ENCODE data around the gene UFD1.

Gene UFD1

GRCh38 chr22:19495562-19496323 is 16.8 kb upstream of the UFD1 start:
- DNase-seq (ENCODE audit: low read depth) = peak; percentile 47

- DNase-seq (ENCODE audit: low read depth) = no peak
These were observed 15.7 kb upstream of the UFD1 start for GRCh38 chr22:19494676-19495173.

- DNase-seq (ENCODE audit: low read depth) = no peak
These were observed 15.1 kb upstream of the UFD1 start for GRCh38 chr22:19494001-19494560.

- DNase-seq (ENCODE audit: low read depth) = no peak
These were observed 13.6 kb upstream of the UFD1 start for GRCh38 chr22:19492504-19493174.

GRCh38 chr22:19490628-19491230 is 11.7 kb upstream of the UFD1 start:
- no peak for DNase-seq (ENCODE audit: low read depth)

- DNase-seq (ENCODE audit: low read depth) = peak; percentile 37
These were observed 10.2 kb upstream of the UFD1 start for GRCh38 chr22:19488884-19489843.

GRCh38 chr22:19488285-19488684 is 9.3 kb upstream of the UFD1 start:
- DNase-seq (ENCODE audit: low read depth) = no peak

GRCh38 chr22:19483481-19484244 is 4.7 kb upstream of the UFD1 start:
- peak; percentile 92 for DNase-seq (ENCODE audit: low read depth)

GRCh38 chr22:19482297-19482696 is 3.3 kb upstream of the UFD1 start:
- no peak for DNase-seq (ENCODE audit: low read depth)

- no peak for DNase-seq (ENCODE audit: low read depth)
These were observed 1.8 kb upstream of the UFD1 start for GRCh38 chr22:19480789-19481188.

- no peak for DNase-seq (ENCODE audit: low read depth)
These were observed 1.2 kb upstream of the UFD1 start for GRCh38 chr22:19480173-19480568.

GRCh38 chr22:19479355-19480172 is 571 bp upstream of the UFD1 start, which contains the start of gene CDC45:
TSS of gene CDC45 (plus strand) at chr22:19479920. CDS start at chr22:19479969, 49 bp downstream.
- DNase-seq (ENCODE audit: low read depth) = peak; percentile 99

GRCh38 chr22:19478045-19478900 is 720 bp downstream of the UFD1 start:
- DNase-seq (ENCODE audit: low read depth) = no peak

GRCh38 chr22:19477321-19478044 is 1.5 kb downstream of the UFD1 start:
- no peak for DNase-seq (ENCODE audit: low read depth)

- DNase-seq (ENCODE audit: low read depth) = no peak
These were observed 3.0 kb downstream of the UFD1 start for GRCh38 chr22:19476023-19476422.

GRCh38 chr22:19473578-19473977 is 5.4 kb downstream of the UFD1 start:
- no peak for DNase-seq (ENCODE audit: low read depth)

- no peak for DNase-seq (ENCODE audit: low read depth)
These were observed 6.8 kb downstream of the UFD1 start for GRCh38 chr22:19472233-19472632.

- DNase-seq (ENCODE audit: low read depth) = no peak
These were observed 7.4 kb downstream of the UFD1 start for GRCh38 chr22:19471572-19471971.
